ENCODE measurements around the gene SLC18B1.

DNA sequence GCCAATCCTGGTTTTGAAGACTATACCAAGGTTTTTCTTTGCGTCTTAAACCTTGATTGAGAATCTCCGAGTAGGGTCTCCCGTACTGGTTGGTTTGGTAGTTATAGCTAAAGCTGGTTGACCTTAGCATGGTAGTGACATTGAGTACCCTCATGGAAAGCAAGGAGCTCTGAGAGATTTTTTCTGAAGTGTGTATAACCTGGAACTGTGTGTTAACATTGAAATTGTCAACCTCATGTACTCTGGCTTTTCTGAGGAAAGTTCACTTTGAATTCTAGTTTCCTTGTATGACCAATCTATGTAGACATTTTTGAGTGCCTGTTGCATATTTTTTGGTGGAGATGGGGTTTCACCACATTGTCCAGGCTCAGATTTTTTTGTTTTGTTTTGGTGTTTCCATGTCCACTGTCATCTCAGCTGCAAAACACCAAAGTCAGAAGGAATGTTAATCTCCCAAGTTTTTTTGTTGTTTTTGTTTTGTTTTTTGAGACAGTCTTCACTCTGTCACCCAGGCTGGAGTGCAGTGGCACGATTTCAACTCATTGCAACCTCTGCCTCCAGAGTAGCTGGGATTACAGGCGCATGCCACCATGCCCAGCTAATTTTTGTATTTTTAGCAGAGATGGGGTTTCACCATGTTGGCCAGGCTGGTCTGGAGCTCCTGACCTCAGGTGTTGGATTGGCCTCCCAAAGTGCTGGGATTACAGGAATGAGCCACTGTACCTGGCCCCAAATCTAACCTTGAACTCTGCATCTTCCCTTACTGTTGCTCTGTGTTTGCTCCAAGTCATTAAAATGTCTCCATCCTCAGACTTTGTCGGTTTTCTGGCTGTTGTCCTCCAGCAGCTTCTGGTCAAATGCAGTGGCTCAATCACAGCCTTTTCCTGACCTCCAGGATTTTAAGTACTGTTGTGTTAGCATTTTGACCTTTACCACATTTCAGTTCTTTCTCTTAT is 20.2 kb upstream of the SLC18B1 start:
- no peak for TF ChIP-seq CTCF (conservative IDR thresholded peaks at IDR 0.05; ENCODE audit: low read length)
- no peak for TF ChIP-seq EZH2phosphoT487 (IDR thresholded peaks at IDR 0.05; ENCODE audit: borderline replicate concordance)

Data from Loucy (cell line).